Left ventricle myocardium superior (tissue), 1 donor: ENCODE results near the gene MAMLD1. TPM values are rescaled to one million over a fixed set of nuclear protein-coding genes. Genes with fewer than 3 reads are reported as not detected.
A peak's percentile ranks its signal among the peaks of the same experiment; 100 is the strongest.

Source experiments
- ATAC-seq: fragments of 200-7000 bp; cut with Tn5 transposase; one replicate; pipeline ENCODE4 v1.9.1; 2020; ENCODE audit warnings: mild to moderate bottlenecking, moderate library complexity
- DNase-seq: peaks from one replicate; pipeline ENCODE4 v3.0.0-alpha.2; 2020
- intact Hi-C: fragments of 100-400 bp; cut with micrococcal nuclease; formaldehyde crosslinking; loops from one replicate; pipeline ENCODE4 v1.11.0; 2022
- total RNA-seq: library from RNA; stranded (reverse); fragmentation: NEBNext Ultra II Directional; extraction: Animal tissue kit (Norgen Biotek cat#: 25700); gene quantifications from one replicate; pipeline ENCODE4 v1.2.1, GENCODE V29; 2021
- donor health status: DM: no; HTN: yes; CAD: no; lungs with severe emphysema.

The MAMLD1 gene
- total RNA-seq, 1 donor from 2014 or later: 2.3 TPM

DNA sequence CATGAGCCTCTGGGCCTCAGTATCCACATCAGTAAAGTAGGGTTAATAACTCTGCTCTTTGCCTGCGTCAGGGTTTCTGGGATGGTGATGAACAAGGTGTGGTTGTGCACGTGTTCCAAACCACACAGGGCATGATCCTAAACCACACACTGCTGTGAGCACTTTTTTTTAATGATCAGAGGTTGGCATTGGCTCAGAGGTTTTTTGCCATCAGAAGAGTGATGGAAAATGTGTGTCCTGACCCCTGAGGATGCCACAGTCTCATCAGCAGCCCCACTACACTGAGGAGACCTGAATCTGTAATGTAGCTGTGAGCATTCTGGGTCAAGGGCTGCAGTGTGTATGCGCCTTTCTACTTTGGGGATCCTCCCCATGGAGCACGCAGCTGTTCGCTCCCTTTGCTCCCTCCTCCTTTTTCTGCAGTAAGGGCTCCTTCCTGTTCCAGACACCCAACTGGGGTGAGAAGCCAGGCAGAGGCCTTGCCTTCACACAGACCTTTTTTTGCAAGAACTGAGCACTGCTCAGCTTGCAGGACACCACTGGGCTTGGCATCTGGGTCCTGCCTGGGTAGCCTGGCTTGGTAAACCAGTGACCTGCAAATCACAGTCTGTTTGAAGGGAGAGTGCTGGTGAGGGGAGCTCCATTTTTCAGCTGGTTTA lies 87.5 kb downstream of the MAMLD1 start:
- intact Hi-C loops: no loop called here
- ATAC-seq (no peak), DNase-seq (no peak)

DNA sequence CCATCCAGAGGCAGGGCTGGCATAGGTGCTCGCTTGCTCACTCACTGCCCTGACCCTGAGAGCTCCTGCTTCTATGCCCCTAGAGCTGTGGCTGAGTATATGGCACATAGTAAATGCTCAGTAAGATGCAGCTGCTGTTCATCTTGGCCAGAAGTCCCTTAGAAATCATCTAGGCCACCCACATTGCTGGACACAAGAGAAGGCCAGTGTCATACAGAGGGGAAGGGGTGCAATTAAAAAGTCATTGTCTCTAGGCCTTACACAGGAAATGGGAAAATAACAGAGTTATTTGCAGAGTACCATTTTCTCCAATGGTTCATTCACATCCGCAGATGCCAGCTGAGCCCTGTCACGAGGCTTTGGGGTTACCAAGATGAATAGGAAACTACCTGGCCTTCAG lies 88.8 kb downstream of the MAMLD1 start:
- DNase-seq (no peak), ATAC-seq (no peak)
- intact Hi-C loops: no loop called here

DNA sequence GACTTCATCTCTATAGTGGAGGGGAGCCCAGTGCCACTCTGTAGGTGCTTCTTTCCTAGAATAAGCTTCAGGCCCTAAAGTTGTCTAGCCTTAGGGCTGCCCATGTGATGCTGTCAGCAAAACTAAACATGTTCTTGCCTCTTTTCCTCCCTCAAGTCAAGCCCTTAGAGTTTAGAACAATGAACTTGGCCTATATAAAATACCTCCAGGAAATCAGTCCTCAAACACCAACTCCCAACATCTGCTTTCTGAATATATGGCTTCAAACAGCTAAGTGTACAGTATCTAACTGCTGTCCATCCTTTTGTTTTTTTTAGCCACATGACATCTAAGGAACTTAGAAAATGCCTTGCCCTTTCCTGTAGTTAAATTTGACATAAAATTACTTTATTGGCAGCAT lies 91.0 kb downstream of the MAMLD1 start:
- intact Hi-C loops: no loop called here

GRCh38 chrX:150454508-150455214 lies 91.5 kb downstream of the MAMLD1 start:
- ATAC-seq: no peak
- intact Hi-C loops: no loop called here

More for the DNA sequence above, 91.0 kb downstream of the MAMLD1 start:
- ATAC-seq (peak; percentile 27), DNase-seq (no peak)

DNA sequence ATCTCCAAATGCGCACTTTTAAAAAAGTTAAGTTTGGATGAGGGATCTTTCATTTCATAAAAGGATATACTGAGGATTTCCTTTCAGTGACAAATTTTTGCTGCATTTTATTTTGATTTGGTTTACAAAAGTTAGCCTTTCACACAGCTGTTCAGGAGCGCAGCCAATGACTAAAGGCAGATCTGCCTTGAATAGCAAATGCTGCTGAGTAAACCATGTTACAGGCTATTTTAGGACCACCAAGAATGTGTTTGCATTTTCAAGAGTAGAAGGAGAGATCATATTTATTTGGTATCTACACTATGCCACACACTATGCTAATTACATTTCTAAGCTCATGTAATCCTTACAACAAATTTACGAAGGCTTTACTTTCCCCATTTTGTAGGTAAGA lies 92.1 kb downstream of the MAMLD1 start:
- ATAC-seq: no peak
- no peak for DNase-seq
- intact Hi-C loops: no loop called here

More at GRCh38 chrX:150454508-150455214, 91.5 kb downstream of the MAMLD1 start:
- DNase-seq: no peak

- intact Hi-C loops: no loop called here
- ATAC-seq (no peak), DNase-seq (no peak)
These were observed 93.3 kb downstream of the MAMLD1 start for GRCh38 chrX:150456466-150456865.

- no peak for ATAC-seq
- no peak for DNase-seq
- intact Hi-C loops: no loop called here
These were observed 93.8 kb downstream of the MAMLD1 start for GRCh38 chrX:150456941-150457340.

DNA sequence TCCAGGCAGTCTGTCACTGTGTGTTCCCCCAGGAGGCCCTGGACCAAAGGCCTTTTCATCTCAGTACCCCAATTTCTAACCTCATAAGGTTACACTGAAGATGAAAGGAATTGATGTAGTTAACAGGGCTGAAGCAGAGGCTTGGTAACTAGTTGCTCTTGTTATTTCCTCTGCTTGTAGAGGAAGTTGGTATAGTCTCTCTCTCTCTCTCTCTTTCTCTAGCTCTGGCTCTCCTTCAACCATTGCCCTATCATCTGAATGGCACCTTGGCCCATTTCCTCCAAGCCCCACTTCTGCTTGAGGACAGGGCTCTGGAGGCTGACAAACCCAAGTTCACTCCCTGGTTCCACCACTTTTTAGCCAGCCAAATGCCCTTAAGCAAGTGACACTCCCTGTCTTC lies 96.1 kb downstream of the MAMLD1 start:
- ATAC-seq (no peak), DNase-seq (no peak)
- intact Hi-C loops: no loop called here

- intact Hi-C loops: no loop called here
- no peak for ATAC-seq
- no peak for DNase-seq
These were observed 96.9 kb downstream of the MAMLD1 start for GRCh38 chrX:150460063-150460462.

- no peak for DNase-seq
These were observed 97.7 kb downstream of the MAMLD1 start for GRCh38 chrX:150460781-150461180.

DNA sequence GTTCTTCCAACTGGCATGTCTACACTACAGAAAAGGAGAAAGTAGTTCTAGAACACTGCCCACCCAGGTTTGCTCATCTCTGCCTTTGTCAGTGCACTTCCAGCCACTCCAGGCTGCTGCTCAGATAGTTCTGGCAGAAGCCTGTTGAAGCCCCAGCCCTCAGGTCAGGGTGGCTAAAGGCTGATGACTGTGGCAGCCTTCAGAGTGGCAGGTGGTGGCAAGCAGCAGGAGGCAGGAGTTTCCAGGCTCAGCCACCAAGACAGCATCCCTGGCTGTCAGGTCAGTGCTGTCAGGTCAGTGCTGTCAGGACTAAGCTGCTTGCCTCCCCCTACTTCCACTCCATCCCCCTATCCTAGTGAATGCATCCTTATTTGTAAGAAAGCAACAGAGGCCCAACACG lies 100.4 kb downstream of the MAMLD1 start:
- DNase-seq (no peak), ATAC-seq (no peak)
- intact Hi-C loops: no loop called here

More at GRCh38 chrX:150460781-150461180, 97.7 kb downstream of the MAMLD1 start:
- intact Hi-C loops: no loop called here
- ATAC-seq: no peak

DNA sequence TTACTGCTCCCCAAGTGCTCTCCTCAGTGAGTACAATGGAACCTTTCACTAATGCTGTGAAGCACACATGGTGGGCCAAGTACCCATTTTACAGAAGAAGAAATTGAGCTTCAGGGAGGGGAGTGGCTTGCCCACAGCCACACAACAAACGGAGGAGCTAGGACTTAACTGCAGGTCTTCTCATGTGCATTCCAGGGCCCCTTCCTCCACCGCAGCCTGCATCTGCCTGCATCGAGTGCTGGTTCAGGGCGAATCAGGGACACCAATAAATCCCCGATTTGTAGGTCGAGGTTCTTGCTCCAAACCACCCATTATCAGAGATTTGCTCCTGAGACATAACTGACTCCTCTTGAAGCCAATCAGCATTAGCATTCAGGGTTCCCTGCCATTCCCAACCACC lies 100.9 kb downstream of the MAMLD1 start:
- intact Hi-C loops: no loop called here
- no peak for ATAC-seq
- no peak for DNase-seq

DNA sequence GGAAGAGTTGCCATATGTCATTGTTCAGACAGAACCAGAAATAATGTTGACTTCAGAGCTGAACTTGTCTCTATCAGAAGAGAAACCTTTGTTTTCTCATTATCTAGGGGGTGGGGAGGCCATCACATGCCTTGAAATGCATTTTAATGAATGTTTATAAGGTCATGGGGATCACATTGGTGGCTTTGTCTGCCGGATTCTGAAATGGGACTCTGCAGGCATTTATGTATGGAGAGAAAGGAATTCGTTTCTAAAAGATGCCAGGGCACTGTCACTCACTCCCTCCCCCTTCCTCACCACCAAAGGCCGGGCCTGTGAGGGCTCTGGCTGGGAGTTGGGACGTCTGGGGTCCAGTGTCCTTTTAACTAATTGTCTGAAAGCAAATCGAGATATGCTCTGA lies 102.2 kb downstream of the MAMLD1 start:
- intact Hi-C loops: no loop called here
- ATAC-seq (no peak), DNase-seq (no peak)

GRCh38 chrX:150465881-150466775 lies 103.0 kb downstream of the MAMLD1 start:
- ATAC-seq (peak; percentile 60), DNase-seq (no peak)
- intact Hi-C loops: no loop called here

DNA sequence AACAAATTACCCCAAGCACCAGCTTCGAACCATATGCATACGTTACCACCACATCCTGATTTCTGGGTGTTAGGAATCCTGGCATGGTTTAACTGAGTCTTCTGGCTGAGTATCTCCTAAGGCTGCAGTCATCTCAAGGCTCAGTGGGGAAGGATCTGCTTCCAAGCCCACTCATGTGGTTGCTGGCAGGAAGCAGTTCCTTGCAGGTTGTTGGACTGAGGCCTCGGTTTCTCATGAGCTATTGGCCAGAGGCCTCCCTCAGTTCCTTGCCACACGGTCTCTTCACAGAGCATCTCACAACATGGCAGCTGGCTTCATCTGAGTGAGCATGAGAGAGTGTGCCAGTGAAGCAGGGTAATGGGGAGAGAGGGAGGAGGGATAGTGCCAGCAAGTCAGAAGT lies 109.2 kb downstream of the MAMLD1 start:
- intact Hi-C loops: no loop called here
- DNase-seq: no peak

DNA sequence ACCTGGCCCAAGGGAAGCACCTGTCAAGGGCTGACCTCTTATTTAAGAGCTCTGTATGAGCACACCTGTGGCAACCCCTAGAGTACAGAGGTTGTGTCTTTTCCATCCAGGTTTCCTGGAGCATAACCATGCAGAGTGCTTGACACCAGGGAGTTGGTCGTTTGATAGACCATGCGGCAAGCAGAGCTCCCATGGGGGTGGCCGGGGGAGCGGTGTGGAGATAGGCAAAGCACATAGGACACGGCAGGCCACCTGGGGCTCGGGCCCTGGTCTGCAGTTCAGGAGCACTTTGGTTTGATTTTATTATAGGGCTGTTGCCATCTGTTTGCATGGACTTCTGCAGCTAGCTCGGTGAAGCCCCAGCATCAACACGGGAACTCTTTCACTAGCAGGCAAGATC lies 110.3 kb downstream of the MAMLD1 start:
- intact Hi-C loops: no loop called here
- DNase-seq (no peak), ATAC-seq (no peak)

More for the DNA sequence above, 109.2 kb downstream of the MAMLD1 start:
- ATAC-seq: no peak

DNA sequence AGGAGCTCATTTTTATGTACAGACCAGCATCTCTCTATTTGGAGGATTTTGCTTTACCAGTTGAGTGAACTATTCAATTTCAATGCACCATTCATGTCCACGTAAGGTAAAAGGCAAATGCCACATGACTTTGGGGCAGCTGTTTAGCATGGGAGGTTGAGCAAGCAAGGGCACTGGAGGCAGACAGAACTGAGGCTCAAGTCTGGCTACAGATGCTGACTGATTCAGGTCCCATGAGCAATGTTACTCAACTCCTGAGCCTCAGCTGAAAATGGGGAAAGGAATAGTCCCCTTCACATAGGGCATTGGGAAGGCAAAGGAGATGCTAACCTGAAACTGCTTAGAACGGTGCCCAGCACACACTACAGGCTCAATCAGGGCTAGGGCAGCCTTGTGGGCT lies 112.3 kb downstream of the MAMLD1 start:
- no peak for DNase-seq
- ATAC-seq: no peak
- intact Hi-C loops: no loop called here

DNA sequence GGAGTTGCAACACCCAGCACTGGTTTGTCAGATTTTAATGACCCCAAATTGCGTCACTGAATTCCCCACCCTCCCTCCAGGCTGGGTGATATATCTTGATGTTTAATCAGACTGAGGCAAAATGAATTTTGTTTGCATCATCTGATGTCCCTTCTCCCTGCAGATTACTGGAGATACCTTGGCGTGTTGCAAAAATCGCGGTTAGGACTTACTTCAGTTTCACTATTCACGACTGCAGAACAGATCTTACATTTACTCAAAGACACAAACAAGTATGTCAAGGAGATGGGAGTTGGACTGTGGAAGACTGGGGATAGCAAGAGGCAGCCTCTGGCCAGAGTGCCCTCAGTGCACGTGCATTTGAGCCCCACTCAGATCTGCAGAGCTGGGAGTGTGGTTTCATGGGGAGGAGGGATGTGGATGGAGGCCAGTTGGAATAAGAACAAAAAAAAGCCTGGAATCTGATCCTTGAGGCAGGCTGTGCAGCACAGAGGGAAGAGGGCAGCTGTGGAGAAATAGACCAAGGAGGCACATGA lies 113.1 kb downstream of the MAMLD1 start:
- no peak for ATAC-seq

DNA sequence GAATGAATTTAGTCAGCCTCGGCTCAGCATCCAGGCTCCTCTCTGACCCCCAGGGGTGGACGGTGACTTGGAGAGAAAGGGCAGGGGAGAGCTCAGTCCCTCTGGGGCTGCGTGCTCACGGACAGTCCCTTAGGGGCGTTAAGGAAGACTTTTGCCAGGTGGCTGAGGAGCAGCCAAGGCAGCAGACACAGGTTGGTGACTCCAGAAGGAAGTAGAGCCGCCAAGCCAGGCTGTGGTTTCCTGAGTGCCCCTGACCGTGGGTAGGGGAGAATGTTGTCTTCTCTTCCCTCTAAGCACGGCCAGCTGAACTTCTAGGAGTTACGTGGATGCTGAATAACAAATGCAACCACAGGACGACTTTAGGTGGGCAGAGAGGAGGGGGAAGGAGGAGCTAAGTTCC lies 114.3 kb downstream of the MAMLD1 start:
- ATAC-seq (no peak), DNase-seq (no peak)
- intact Hi-C loops: no loop called here

More for the DNA sequence above, 113.1 kb downstream of the MAMLD1 start:
- intact Hi-C loops: no loop called here
- no peak for DNase-seq
